GM21528 (cell line): ENCODE measurements around the gene OR51M1.
"Not testable (repeated sequence)": the region's sequence is repeated elsewhere in the genome, so short reads cannot be mapped to it uniquely, and the experiment has no call there.

Experiments used
- ATAC-seq: cut with Tn5 transposase; IDR thresholded peaks from one replicate; pipeline ENCODE4 v1.9.1; 2021; ENCODE audit warnings: mild to moderate bottlenecking, moderate library complexity; ENCODE audit not compliant: unreplicated experiment, low FRiP score

The OR51M1 gene

GRCh38 chr11:5383576-5383975 lies at the start of gene OR51M1:
Gene OR51M1 (plus strand): TSS chr11:5383812. CDS start chr11:5389399, 5,587 bp downstream.
- ATAC-seq, result no peak

- ATAC-seq, result no peak
These were observed 48.4 kb upstream of the OR51M1 start for GRCh38 chr11:5335170-5335569.

- ATAC-seq, result no peak
These were observed 47.3 kb upstream of the OR51M1 start for GRCh38 chr11:5336331-5336730.

- not testable (repeated sequence) for ATAC-seq
These were observed 46.4 kb upstream of the OR51M1 start for GRCh38 chr11:5337253-5337652.

- ATAC-seq, result peak; percentile 90
These were observed 43.8 kb upstream of the OR51M1 start for GRCh38 chr11:5339771-5340322.

- ATAC-seq, result no peak
These were observed 39.9 kb upstream of the OR51M1 start, which contains the start of gene OR51B5 for GRCh38 chr11:5343474-5344335. Gene OR51B5 (minus strand): TSS chr11:5343524. CDS start chr11:5343524, 0 bp downstream.

GRCh38 chr11:5345831-5346230 lies 37.8 kb upstream of the OR51M1 start:
- ATAC-seq, result no peak

- ATAC-seq, result no peak
These were observed 34.9 kb upstream of the OR51M1 start for GRCh38 chr11:5348551-5349194.

- ATAC-seq, result no peak
These were observed 34.1 kb upstream of the OR51M1 start for GRCh38 chr11:5349550-5349949.

- ATAC-seq, result no peak
These were observed 32.4 kb upstream of the OR51M1 start, which contains the start of gene OR51B6 for GRCh38 chr11:5351208-5351607. Gene OR51B6 (plus strand): TSS chr11:5351508. CDS start chr11:5351508, 0 bp downstream.

GRCh38 chr11:5356031-5356430 lies 27.6 kb upstream of the OR51M1 start:
- not testable (repeated sequence) for ATAC-seq

GRCh38 chr11:5362017-5362625 lies 21.5 kb upstream of the OR51M1 start:
- no peak for ATAC-seq

- no peak for ATAC-seq
These were observed 19.9 kb upstream of the OR51M1 start for GRCh38 chr11:5363679-5364078.

- no peak for ATAC-seq
These were observed 19.4 kb upstream of the OR51M1 start for GRCh38 chr11:5364214-5364613.

GRCh38 chr11:5366365-5366764 lies 17.2 kb upstream of the OR51M1 start:
- not testable (repeated sequence) for ATAC-seq

GRCh38 chr11:5366856-5367255 lies 16.8 kb upstream of the OR51M1 start:
- no peak for ATAC-seq

- ATAC-seq, result no peak
These were observed 16.1 kb upstream of the OR51M1 start for GRCh38 chr11:5367448-5368074.

GRCh38 chr11:5368502-5369043 lies 15.0 kb upstream of the OR51M1 start:
- no peak for ATAC-seq

GRCh38 chr11:5369789-5370188 lies 13.8 kb upstream of the OR51M1 start:
- ATAC-seq, result no peak

GRCh38 chr11:5380740-5381342 lies 2.8 kb upstream of the OR51M1 start:
- ATAC-seq, result peak; percentile 89
